SK-N-SH (cell line): ENCODE data around the gene HJV. TPM values are rescaled to one million over a fixed set of nuclear protein-coding genes. Genes with fewer than 3 reads are reported as not detected.
A peak's percentile ranks its signal among the peaks of the same experiment; 100 is the strongest.

ENCODE experiments used
- CTCF ChIA-PET: fragments of 300-600, 350-600 bp; formaldehyde crosslinking; extraction: SDS; loops from one replicate; lab custom pipeline; 2021; lab: Yijun Ruan, JAX
- POLR2A ChIA-PET: fragments of 350-600 bp; sonication (Branson Sonifier 250); formaldehyde crosslinking; extraction: SDS; loops from one replicate; lab custom pipeline; 2020; ENCODE audit warnings: antibody characterized with exemption, inconsistent platforms; lab: Yijun Ruan, JAX
- DNase-seq: peaks from one replicate; pipeline ENCODE4 v3.0.0; 2012
- H2AFZ ChIP-seq: fragments of 200-600 bp; sonication (generic); 2 replicates; pipeline ENCODE4 v1.8.1; 2016; ENCODE audit warnings: antibody characterized with exemption, mild to moderate bottlenecking, low read depth
- H3F3A ChIP-seq: fragments of 200-600 bp; sonication (generic); replicated peaks from 2 replicates; pipeline ENCODE3; 2016; ENCODE audit warnings: antibody characterized with exemption, mild to moderate bottlenecking; ENCODE audit not compliant: insufficient read depth
- H3K27ac ChIP-seq, 2 experiments: fragments of 200-500 bp in 1 of 2; fragments of 200-600 bp in 1 of 2; sonication (Bioruptor generic) in 1 of 2; sonication (generic), shearing (Covaris generic) in 1 of 2; 2 replicates each; pipeline versions ENCODE4 v1.5.1 to v1.6.1; 2014 to 2016; ENCODE audit warnings: low read depth in 2 of 2, inconsistent platforms in 1 of 2, low read length in 1 of 2, mild to moderate bottlenecking in 1 of 2, mixed read lengths in 1 of 2
- H3K27me3 ChIP-seq: fragments of 200-600 bp; sonication (generic), shearing (Covaris generic); 2 replicates; pipeline ENCODE4 v1.6.1; 2016; ENCODE audit warnings: mixed run types; ENCODE audit not compliant: insufficient read depth
- H3K36me3 ChIP-seq, 2 experiments: fragments of 200-500 bp in 1 of 2; fragments of 200-600 bp in 1 of 2; sonication (Bioruptor generic) in 1 of 2; sonication (generic) in 1 of 2; replicated peaks in 1 of 2; 2 replicates each; pipeline versions ENCODE3 to v1.5.1; 2014 to 2016; ENCODE audit warnings: low read length in 1 of 2, mild to moderate bottlenecking in 1 of 2; ENCODE audit not compliant: insufficient read depth in 2 of 2, control insufficient read depth in 1 of 2
- H3K4me1 ChIP-seq, 2 experiments: fragments of 200-500 bp in 1 of 2; fragments of 200-600 bp in 1 of 2; sonication (Bioruptor generic) in 1 of 2; sonication (generic), shearing (Covaris generic) in 1 of 2; 2 replicates each; pipeline versions ENCODE4 v1.5.1 to v1.6.1; 2014 to 2016; ENCODE audit warnings: low read depth in 1 of 2, low read length in 1 of 2, mixed run types in 1 of 2; ENCODE audit not compliant: insufficient read depth in 2 of 2, control insufficient read depth in 1 of 2
- H3K4me2 ChIP-seq: fragments of 200-600 bp; sonication (generic), shearing (Covaris generic); 2 replicates; pipeline ENCODE4 v1.6.1; 2017; ENCODE audit warnings: mixed run types
- H3K4me3 ChIP-seq, 2 experiments: fragments of 200-500 bp in 1 of 2; fragments of 200-600 bp in 1 of 2; sonication (Bioruptor generic) in 1 of 2; sonication (generic), shearing (Covaris generic) in 1 of 2; 2 replicates each; pipeline versions ENCODE4 v1.5.1 to v1.8.1; 2014 to 2016; ENCODE audit warnings: low read depth in 2 of 2, inconsistent platforms in 1 of 2, low read length in 1 of 2, mild to moderate bottlenecking in 1 of 2, mixed read lengths in 1 of 2, moderate library complexity in 1 of 2
- H3K79me2 ChIP-seq: fragments of 200-600 bp; sonication (generic); 2 replicates; pipeline ENCODE4 v1.8.1; 2017; ENCODE audit warnings: mild to moderate bottlenecking; ENCODE audit not compliant: insufficient read depth
- H3K9ac ChIP-seq: fragments of 200-600 bp; sonication (generic); 2 replicates; pipeline ENCODE4 v1.6.1; 2017; ENCODE audit warnings: mixed run types
- H3K9me2 ChIP-seq: fragments of 200-600 bp; sonication (generic); 2 replicates; pipeline ENCODE4 v1.6.1; 2017; ENCODE audit warnings: mixed run types
- H3K9me3 ChIP-seq: fragments of 200-600 bp; sonication (generic); 2 replicates; pipeline ENCODE4 v1.6.1; 2017; ENCODE audit warnings: mixed run types, mild to moderate bottlenecking, moderate library complexity
- H4K20me1 ChIP-seq: fragments of 200-600 bp; sonication (generic); 2 replicates; pipeline ENCODE4 v1.6.1; 2017; ENCODE audit warnings: mild to moderate bottlenecking, mixed run types; ENCODE audit not compliant: insufficient read depth
- CHD2 ChIP-seq: fragments of 150-350 bp; IDR thresholded peaks from 2 replicates; pipeline ENCODE4 v1.6.1; 2018; ENCODE audit warnings: low read length; ENCODE audit not compliant: partially characterized antibody
- EZH2phosphoT487 ChIP-seq: fragments of 200-600 bp; sonication (generic); IDR thresholded peaks from 2 replicates; pipeline ENCODE4 v1.6.1; 2017; ENCODE audit warnings: low read depth, mixed run types, mild to moderate bottlenecking, antibody characterized with exemption, moderate library complexity, borderline replicate concordance
- FOSL2 ChIP-seq: IDR thresholded peaks from 2 replicates; pipeline ENCODE4 v1.4.0; 2012; ENCODE audit warnings: low read depth, mild to moderate bottlenecking, moderate library complexity, borderline replicate concordance
- FOXM1 ChIP-seq: IDR thresholded peaks from 2 replicates; pipeline ENCODE4 v1.4.0; 2012; ENCODE audit warnings: low read depth, mild to moderate bottlenecking
- GABPA ChIP-seq: IDR thresholded peaks from 2 replicates; pipeline ENCODE4 v1.4.0; 2012; ENCODE audit warnings: low read depth, mild to moderate bottlenecking
- GATA2 ChIP-seq: sonication (generic); formaldehyde crosslinking; IDR thresholded peaks from 2 replicates; pipeline ENCODE4 v1.5.0; 2020; ENCODE audit warnings: mild to moderate bottlenecking, missing genetic modification reagents
- JUND ChIP-seq: IDR thresholded peaks from 2 replicates; pipeline ENCODE4 v1.4.0; 2012
- MEF2A ChIP-seq: IDR thresholded peaks from 2 replicates; pipeline ENCODE4 v1.4.0; 2012; ENCODE audit warnings: low read depth, borderline replicate concordance
- MXI1 ChIP-seq: IDR thresholded peaks from 2 replicates; pipeline ENCODE4 v1.6.1; 2012; ENCODE audit warnings: mild to moderate bottlenecking, low read depth, low read length, improper control_type of control experiment
- NFIC ChIP-seq: IDR thresholded peaks from 2 replicates; pipeline ENCODE4 v1.4.0; 2012; ENCODE audit warnings: borderline replicate concordance
- NRF1 ChIP-seq: IDR thresholded peaks from 2 replicates; pipeline ENCODE4 v1.6.1; 2012; ENCODE audit warnings: low read depth, mild to moderate bottlenecking, low read length
- POLR2AphosphoS5 ChIP-seq: IDR thresholded peaks from 2 replicates; pipeline ENCODE4 v1.6.1; 2012; ENCODE audit warnings: low read depth, low read length
- RAD21 ChIP-seq: IDR thresholded peaks from 2 replicates; pipeline ENCODE4 v1.6.1; 2012; ENCODE audit warnings: mild to moderate bottlenecking, low read length
- RFX5 ChIP-seq: IDR thresholded peaks from 2 replicates; pipeline ENCODE4 v1.6.1; 2012; ENCODE audit warnings: mild to moderate bottlenecking, improper control_type of control experiment, low read length
- SIN3A ChIP-seq: IDR thresholded peaks from 2 replicates; pipeline ENCODE4 v1.6.1; 2012; ENCODE audit warnings: low read depth, mild to moderate bottlenecking, low read length, moderate library complexity, borderline replicate concordance
- SMC3 ChIP-seq: IDR thresholded peaks from 2 replicates; pipeline ENCODE4 v1.6.1; 2012; ENCODE audit warnings: low read depth, low read length, improper control_type of control experiment
- TCF12 ChIP-seq: IDR thresholded peaks from 2 replicates; pipeline ENCODE4 v1.4.0; 2012
- WGBS: methylation state at CpG from one replicate; pipeline ENCODE4 v1.1.6; 2017; ENCODE audit warnings: low lambda C conversion rate; 5-methylcytosine and 5-hydroxymethylcytosine counted together
- polyA plus RNA-seq, 3 experiments: library from polyadenylated mRNA; depleted of rRNA; stranded (reverse); fragments of >200 nt; gene quantifications; 2 replicates each; pipeline ENCODE4 v1.2.3, GENCODE V29; 2012
- TF ChIP-seq, protein P1 (sequence below): fragments of 150-350 bp; IDR thresholded peaks from 2 replicates; pipeline ENCODE4 v1.6.1; 2016; ENCODE audit warnings: mild to moderate bottlenecking, low read depth, low read length
- TF ChIP-seq, protein P2 (sequence below): IDR thresholded peaks from 2 replicates; pipeline ENCODE4; 2012
- TF ChIP-seq, protein P3 (sequence below): fragments of 150-350 bp; IDR thresholded peaks from 2 replicates; pipeline ENCODE4 v1.6.1; 2017; ENCODE audit warnings: antibody characterized with exemption, low read length, low read depth, borderline replicate concordance
- TF ChIP-seq, protein P4 (sequence below): fragments of 200-600 bp; sonication (generic); IDR thresholded peaks from 2 replicates; pipeline ENCODE4 v1.6.1; 2017; ENCODE audit warnings: antibody characterized with exemption, mild to moderate bottlenecking, moderate library complexity

Gene HJV
- polyA plus RNA-seq, 1 of the 3 experiments (the other 2 are of a cell fraction) = 0.05 TPM

DNA sequence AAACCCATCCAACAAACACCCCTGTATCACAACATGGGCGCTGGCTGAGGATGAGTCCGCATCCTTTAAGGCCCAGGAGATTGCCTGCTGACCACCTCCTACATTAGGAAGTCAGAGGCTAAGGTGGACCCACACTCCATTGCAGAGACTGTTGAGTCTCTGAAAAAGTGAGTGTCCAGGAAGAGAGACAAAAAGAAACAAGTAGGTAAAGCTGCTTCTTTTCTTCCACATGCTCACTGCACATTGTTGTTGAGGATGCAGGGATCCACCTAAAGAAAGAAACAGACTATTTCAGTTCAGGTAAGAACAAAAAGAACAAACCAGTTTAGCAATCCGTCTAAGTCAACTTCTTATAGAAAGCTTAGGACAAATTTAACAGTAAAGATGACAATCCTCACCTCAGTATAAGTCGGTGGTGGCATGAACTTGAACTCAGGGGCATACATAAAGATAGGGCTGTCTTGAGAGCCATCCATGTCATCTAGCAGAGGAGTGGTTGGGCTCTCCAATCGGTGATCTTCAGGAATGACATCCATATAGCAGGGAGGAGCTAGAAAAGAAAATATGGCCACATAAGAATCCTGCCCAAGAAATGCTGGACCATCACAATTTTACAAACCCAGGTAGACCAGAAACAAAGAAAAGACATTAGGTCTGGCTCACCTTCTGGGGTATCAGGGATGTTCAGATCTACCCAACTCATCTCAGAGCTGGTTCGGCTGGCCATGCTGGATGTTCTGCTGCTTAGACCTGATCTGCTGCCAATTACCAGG, 27.7 kb downstream of the HJV start:
- Histone ChIP-seq H3K27ac (no peak overlapping the region; a peak in 2 of 4 replicates), H3K9me3 (no peaks in the 10 kb centered on the region), H3K9ac (peak overlapping the region; percentile 90; the same call in 1 of the 2 replicates), H2AFZ (no peak overlapping the region), H3K9me2 (no peaks in the 10 kb centered on the region), H3F3A (peaks cover 23% of the 10 kb centered on the region), H4K20me1 (peaks cover 38% of the 10 kb centered on the region), H3K4me1 (peaks cover 14 to 37% of the 10 kb centered on the region in 2 experiments; a peak in 3 of 4 replicates), H3K79me2 (peaks cover 36% of the 10 kb centered on the region), H3K4me2 (peak overlapping the region; percentile 86), H3K36me3 (peaks cover 29 to 33% of the 10 kb centered on the region in 2 experiments), H3K27me3 (no peaks in the 10 kb centered on the region), H3K4me3 (peak overlapping the region; percentile 64 to 90)
- TF ChIP-seq NFIC (no peak), GATA2 (CRISPR knock-in tag) (no peak), RAD21 (no peak), POLR2AphosphoS5 (peak; percentile 12; the same call in 1 of the 2 replicates), NRF1 (no peak)
- no peak for DNase-seq
- CTCF ChIA-PET = interaction anchor here (1.2 to 10.6 kb wide), 4 partner anchors 16 to 149 kb away, joined by 3 to 99 read pairs (median 8); partner anchors contain the start of genes ITGA10 and NUDT17
- 59% methylated on average over 6 of the region's 6 CpGs for WGBS
- POLR2A ChIA-PET = no interaction called here

DNA sequence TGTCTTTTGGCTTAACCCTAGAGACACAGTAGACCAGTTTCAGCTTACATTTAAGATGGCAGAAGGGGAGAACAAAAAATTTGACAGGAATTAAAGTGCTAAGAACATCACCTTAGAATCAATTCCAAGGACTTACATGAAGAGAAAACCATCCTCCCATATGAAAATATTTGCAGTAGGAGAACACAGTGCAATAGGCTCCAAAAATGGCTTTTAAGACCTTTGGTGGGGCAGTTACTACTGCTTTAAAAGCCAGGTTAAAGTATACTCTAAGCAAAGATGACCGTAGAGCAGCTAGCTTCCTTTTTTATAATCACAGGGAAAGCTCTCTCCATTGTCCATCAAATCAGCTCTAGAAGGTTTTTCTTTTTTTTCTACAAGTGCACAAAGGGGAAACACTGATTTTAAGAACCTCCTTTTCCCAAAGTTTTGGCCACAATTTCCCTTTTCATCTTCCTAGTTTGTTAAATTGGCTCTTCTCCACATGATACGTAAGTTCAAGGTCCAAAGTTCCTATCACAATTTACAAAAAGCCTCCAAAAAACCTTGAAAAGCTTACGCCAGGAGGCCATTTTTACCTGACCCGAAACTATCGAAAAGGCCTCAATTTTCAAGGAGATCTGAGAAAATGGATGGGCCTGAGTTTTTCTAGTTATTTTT, 28.4 kb downstream of the HJV start:
- peaks cover 29 to 33% of the 10 kb centered on the region in 2 experiments for H3K36me3 ChIP-seq
- POLR2A ChIA-PET = no interaction called here
- H3K27ac ChIP-seq = peak overlapping the region in 1 of 2 experiments; percentile 39; a peak in 3 of 4 replicates
- no peak overlapping the region for H2AFZ ChIP-seq
- peak overlapping the region; percentile 86 for H3K4me2 ChIP-seq
- H3K9me2 ChIP-seq = no peaks in the 10 kb centered on the region
- DNase-seq = no peak
- CTCF ChIA-PET = interaction anchor here (1.2 to 10.6 kb wide), 4 partner anchors 14 to 101 kb away, joined by 3 to 99 read pairs (median 12); partner anchors contain the start of gene ITGA10
- peak overlapping the region; percentile 64 to 90; a peak in 3 of 4 replicates for H3K4me3 ChIP-seq
- no peak for TF ChIP-seq RFX5
- no peak for TF ChIP-seq CHD2
- no peak for TF ChIP-seq FOXM1
- TF ChIP-seq, protein P1, sequence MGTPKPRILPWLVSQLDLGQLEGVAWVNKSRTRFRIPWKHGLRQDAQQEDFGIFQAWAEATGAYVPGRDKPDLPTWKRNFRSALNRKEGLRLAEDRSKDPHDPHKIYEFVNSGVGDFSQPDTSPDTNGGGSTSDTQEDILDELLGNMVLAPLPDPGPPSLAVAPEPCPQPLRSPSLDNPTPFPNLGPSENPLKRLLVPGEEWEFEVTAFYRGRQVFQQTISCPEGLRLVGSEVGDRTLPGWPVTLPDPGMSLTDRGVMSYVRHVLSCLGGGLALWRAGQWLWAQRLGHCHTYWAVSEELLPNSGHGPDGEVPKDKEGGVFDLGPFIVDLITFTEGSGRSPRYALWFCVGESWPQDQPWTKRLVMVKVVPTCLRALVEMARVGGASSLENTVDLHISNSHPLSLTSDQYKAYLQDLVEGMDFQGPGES = no peak
- TF ChIP-seq MXI1 = no peak
- TF ChIP-seq GATA2 (CRISPR knock-in tag) = no peak
- TF ChIP-seq, protein P2, sequence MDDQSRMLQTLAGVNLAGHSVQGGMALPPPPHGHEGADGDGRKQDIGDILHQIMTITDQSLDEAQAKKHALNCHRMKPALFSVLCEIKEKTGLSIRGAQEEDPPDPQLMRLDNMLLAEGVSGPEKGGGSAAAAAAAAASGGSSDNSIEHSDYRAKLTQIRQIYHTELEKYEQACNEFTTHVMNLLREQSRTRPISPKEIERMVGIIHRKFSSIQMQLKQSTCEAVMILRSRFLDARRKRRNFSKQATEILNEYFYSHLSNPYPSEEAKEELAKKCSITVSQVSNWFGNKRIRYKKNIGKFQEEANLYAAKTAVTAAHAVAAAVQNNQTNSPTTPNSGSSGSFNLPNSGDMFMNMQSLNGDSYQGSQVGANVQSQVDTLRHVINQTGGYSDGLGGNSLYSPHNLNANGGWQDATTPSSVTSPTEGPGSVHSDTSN = no peak
- no peak for TF ChIP-seq JUND
- no peak for TF ChIP-seq SMC3
- TF ChIP-seq, protein P3, sequence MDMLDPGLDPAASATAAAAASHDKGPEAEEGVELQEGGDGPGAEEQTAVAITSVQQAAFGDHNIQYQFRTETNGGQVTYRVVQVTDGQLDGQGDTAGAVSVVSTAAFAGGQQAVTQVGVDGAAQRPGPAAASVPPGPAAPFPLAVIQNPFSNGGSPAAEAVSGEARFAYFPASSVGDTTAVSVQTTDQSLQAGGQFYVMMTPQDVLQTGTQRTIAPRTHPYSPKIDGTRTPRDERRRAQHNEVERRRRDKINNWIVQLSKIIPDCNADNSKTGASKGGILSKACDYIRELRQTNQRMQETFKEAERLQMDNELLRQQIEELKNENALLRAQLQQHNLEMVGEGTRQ = no peak
- no peak for TF ChIP-seq SIN3A
- no peak for TF ChIP-seq NRF1
- no peak for TF ChIP-seq MEF2A
- no peak for TF ChIP-seq GABPA
- TF ChIP-seq FOSL2 = no peak
- TF ChIP-seq TCF12 = no peak
- no peak for TF ChIP-seq EZH2phosphoT487
- TF ChIP-seq, protein P4, sequence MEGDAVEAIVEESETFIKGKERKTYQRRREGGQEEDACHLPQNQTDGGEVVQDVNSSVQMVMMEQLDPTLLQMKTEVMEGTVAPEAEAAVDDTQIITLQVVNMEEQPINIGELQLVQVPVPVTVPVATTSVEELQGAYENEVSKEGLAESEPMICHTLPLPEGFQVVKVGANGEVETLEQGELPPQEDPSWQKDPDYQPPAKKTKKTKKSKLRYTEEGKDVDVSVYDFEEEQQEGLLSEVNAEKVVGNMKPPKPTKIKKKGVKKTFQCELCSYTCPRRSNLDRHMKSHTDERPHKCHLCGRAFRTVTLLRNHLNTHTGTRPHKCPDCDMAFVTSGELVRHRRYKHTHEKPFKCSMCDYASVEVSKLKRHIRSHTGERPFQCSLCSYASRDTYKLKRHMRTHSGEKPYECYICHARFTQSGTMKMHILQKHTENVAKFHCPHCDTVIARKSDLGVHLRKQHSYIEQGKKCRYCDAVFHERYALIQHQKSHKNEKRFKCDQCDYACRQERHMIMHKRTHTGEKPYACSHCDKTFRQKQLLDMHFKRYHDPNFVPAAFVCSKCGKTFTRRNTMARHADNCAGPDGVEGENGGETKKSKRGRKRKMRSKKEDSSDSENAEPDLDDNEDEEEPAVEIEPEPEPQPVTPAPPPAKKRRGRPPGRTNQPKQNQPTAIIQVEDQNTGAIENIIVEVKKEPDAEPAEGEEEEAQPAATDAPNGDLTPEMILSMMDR = no peak
- H3K79me2 ChIP-seq = peaks cover 36% of the 10 kb centered on the region
- H3K4me1 ChIP-seq = peaks cover 14 to 34% of the 10 kb centered on the region in 2 experiments; a peak in 3 of 4 replicates
- H3F3A ChIP-seq = peaks cover 23% of the 10 kb centered on the region
- peak overlapping the region; percentile 90; the same call in 1 of the 2 replicates for H3K9ac ChIP-seq
- no peaks in the 10 kb centered on the region for H3K27me3 ChIP-seq
- no peaks in the 10 kb centered on the region for H3K9me3 ChIP-seq
- peaks cover 38% of the 10 kb centered on the region for H4K20me1 ChIP-seq
- WGBS = 95% methylated on average over 5 of the region's 5 CpGs
